GM13976 (cell line): ENCODE results near the gene PSTPIP1.

ENCODE experiments used
- DNase-seq: peaks from one replicate; pipeline ENCODE4 v3.0.0; 2012; ENCODE audit warnings: low spot score
- CTCF ChIP-seq: IDR thresholded peaks from 2 replicates; pipeline ENCODE4 v1.5.1; 2012; ENCODE audit warnings: borderline replicate concordance, mild to moderate bottlenecking; ENCODE audit not compliant: insufficient read depth; ENCODE audit errors: extremely low read depth, missing control alignments, control extremely low read depth
- in situ Hi-C: fragments of 300-500 bp; cut with MboI; formaldehyde crosslinking; loops from one replicate; pipeline ENCODE4 v1.12.0; 2022; ENCODE audit warnings: low sequenced_read_pairs, mixed read lengths, inconsistent platforms; ENCODE audit not compliant: unreplicated experiment

The PSTPIP1 gene

DNA sequence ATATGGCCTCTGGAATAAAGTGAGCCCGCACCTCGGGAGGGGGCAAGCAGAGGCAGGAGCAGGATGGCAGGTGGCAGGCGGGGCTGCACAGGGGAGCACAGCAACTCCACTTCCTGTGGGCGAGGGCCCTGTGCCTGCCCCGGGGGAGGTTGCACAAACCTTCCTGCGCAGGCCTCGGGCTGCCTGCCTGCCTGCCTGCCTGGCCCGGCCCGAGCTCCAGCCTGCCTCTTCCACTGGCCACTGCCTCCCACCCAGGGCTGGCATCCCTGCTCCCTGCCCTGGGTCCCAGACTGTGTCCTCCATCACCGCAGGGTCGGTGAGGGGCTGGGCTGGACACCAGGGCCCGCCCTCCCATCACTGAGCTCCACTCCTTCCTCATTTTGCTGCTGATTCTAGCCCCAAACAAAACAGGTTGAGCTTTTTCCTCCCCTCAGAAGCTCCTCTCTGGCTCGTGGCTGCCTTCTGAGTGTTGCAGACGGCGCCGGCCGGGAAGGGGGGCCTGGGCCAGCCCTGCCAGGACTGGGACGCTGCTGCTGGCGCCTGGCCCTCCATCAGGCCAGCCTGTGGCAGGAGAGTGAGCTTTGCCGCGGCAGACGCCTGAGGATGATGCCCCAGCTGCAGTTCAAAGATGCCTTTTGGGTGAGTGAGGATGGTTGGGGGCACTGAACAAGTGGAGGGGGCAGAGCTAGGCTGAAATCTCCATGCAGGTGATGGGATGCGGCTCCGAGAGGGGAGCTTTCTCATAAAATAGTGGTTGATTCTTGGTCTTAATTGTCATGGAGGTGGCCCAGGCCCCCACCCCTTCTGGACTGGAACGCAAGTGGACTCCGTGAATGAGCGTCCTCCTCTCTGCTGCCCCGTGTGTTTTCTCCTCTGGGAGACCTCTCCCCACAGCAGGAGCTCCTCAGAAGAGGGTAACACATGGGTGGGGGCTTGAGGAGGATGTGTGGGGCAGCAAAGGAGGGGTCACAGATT is at the start of gene PSTPIP1:
TSS of gene PSTPIP1 (plus strand) at position 156 of the 975 bp plus-strand sequence. CDS start at position 604, 448 bp downstream.
- no peak for TF ChIP-seq CTCF
- peak; percentile 72 for DNase-seq
- in situ Hi-C loops = no loop called here

DNA sequence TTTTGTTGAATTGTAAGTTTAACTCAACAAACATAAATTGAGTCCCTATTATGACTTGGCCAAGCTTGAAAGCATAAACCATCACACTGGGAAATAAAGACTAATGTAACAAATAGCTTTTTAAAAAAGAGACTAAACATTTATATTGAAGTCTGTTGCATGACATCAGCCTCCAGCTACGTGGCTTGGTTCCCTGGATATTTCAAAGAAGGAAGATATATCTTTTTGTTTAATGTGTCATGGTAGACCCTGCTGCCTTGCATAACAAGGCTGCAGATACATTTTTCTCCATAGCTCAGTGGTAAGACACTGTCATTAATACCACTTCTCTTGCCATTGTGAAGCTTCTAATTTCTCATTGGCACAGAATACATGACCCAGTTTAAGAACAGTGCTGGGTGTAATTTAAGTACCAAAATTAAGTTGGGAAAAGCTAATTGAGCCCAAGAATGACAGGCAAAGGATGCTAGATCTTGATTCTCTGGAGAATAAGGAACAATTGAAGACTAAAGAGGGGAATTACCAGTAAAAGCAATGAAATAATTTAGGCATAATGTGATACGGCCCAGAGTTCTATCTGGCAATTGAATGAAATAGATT is 49.3 kb upstream of the PSTPIP1 start:
- in situ Hi-C loops = no loop called here
- DNase-seq = no peak
- no peak for TF ChIP-seq CTCF

DNA sequence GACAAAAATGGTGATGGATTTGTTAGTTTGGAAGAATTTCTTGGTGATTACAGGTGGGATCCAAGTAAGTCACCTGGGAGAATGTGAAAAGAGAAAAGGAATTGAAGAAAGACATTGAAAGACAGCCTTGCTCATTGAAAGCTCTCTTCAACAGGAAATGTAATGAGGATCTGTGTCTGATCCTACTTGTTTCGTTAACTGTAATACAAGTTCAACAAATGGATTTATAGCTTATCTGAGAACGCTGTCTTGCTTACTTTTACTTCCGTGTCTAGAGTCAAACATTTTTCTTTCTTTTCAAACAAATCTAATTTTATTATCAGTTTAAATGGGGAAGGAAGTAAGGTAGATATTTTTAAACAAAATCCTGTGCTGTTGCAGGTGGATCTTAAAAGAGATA is 47.5 kb upstream of the PSTPIP1 start:
- in situ Hi-C loops = no loop called here
- DNase-seq = no peak
- TF ChIP-seq CTCF = no peak

GRCh38 chr15:76951220-76951619 is 43.7 kb upstream of the PSTPIP1 start:
- DNase-seq = no peak
- TF ChIP-seq CTCF = no peak
- in situ Hi-C loops = no loop called here

DNA sequence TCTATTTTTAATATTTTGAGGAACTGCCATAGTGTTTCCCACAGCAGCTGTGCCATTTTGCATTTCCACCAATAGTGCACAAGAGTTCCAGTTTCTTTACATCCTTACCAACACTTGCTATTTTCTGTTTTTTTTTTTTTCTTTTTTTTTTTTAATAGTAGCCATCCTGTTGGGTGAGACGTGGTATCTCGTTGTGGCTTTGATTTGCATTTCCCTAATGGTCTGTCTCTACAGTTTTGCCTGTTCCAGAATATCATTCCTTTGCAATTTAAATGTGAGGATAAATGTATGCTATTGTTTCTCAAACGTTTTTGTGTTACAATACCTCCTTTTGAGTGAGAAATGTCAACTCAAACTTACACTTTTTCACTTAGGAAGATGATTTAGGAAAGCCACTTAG is 41.0 kb upstream of the PSTPIP1 start:
- no peak for DNase-seq
- in situ Hi-C loops = no loop called here
- no peak for TF ChIP-seq CTCF

DNA sequence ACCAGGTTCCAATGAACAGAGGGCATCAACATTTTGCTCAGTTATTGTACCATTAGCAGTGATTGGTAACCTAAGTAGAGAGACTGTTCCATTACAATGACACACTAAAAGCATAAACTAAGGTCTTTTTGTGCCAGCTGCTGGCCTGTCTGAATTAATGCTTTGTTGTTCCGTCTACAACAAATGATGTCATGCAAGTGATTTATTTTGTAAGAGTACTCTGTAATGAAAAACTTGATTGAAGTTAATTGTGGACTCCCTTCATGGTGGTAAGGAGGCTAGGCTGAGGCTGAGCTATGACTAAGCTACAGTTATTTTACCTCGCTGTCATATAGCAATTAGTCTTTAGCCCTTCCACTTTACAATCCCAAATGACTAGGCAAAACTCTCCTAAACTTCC is 40.2 kb upstream of the PSTPIP1 start:
- in situ Hi-C loops = no loop called here

More for the DNA sequence above, 40.2 kb upstream of the PSTPIP1 start:
- no peak for TF ChIP-seq CTCF
- DNase-seq = no peak
